Measurements from ENCODE around the gene REPS2. TPM values are rescaled to one million over a fixed set of nuclear protein-coding genes. Genes with fewer than 3 reads are reported as not detected.

Gene REPS2
- total RNA-seq, 1 experiment from 2014 or later = 1.1 TPM

GRCh38 chrX:16920075-16920474 lies 26.4 kb upstream of the REPS2 start:
- Histone ChIP-seq H2AFZ (ENCODE audit: low read length) (no peak overlapping the region), H3K36me3 (ENCODE audit: insufficient read depth, low read length) (no peaks in the 10 kb centered on the region), H3K9me3 (ENCODE audit: low read length) (no peaks in the 10 kb centered on the region), H4K20me1 (ENCODE audit: insufficient read depth, low read depth, low read length) (no peaks in the 10 kb centered on the region), H3K4me1 (ENCODE audit: low read length) (no peaks in the 10 kb centered on the region), H3K27ac (ENCODE audit: low read length) (no peak overlapping the region), H3K4me3 (ENCODE audit: low read length) (no peak overlapping the region), H3K9ac (ENCODE audit: low read length) (no peak overlapping the region), H3K4me2 (ENCODE audit: low read depth, low read length, poor library complexity, severe bottlenecking) (no peak overlapping the region), H3K79me2 (ENCODE audit: low read length) (no peaks in the 10 kb centered on the region), H3K27me3 (ENCODE audit: low read length) (no peaks in the 10 kb centered on the region), H3K9me2 (replicated peaks; ENCODE audit: insufficient read depth, low read length) (no peaks in the 10 kb centered on the region)
- DNase-seq = no peak

GRCh38 chrX:16923157-16923556 lies 23.3 kb upstream of the REPS2 start:
- no peak overlapping the region for H2AFZ ChIP-seq (ENCODE audit: low read length)

GRCh38 chrX:16924631-16925480 lies 21.6 kb upstream of the REPS2 start:
- no peak for DNase-seq
- H4K20me1 ChIP-seq (ENCODE audit: insufficient read depth, low read depth, low read length) = no peaks in the 10 kb centered on the region
- H3K27ac ChIP-seq (ENCODE audit: low read length) = no peak overlapping the region
- H3K36me3 ChIP-seq (ENCODE audit: insufficient read depth, low read length) = no peaks in the 10 kb centered on the region
- H3K9me3 ChIP-seq (ENCODE audit: low read length) = no peaks in the 10 kb centered on the region
- no peaks in the 10 kb centered on the region for H3K79me2 ChIP-seq (ENCODE audit: low read length)
- no peaks in the 10 kb centered on the region for H3K9me2 ChIP-seq (replicated peaks; ENCODE audit: insufficient read depth, low read length)
- H3K9ac ChIP-seq (ENCODE audit: low read length) = no peak overlapping the region
- H2AFZ ChIP-seq (ENCODE audit: low read length) = no peak overlapping the region
- no peak overlapping the region for H3K4me3 ChIP-seq (ENCODE audit: low read length)
- H3K27me3 ChIP-seq (ENCODE audit: low read length) = no peaks in the 10 kb centered on the region
- H3K4me2 ChIP-seq (ENCODE audit: low read depth, low read length, poor library complexity, severe bottlenecking) = no peak overlapping the region
- H3K4me1 ChIP-seq (ENCODE audit: low read length) = no peaks in the 10 kb centered on the region

More at GRCh38 chrX:16923157-16923556, 23.3 kb upstream of the REPS2 start:
- no peaks in the 10 kb centered on the region for H3K36me3 ChIP-seq (ENCODE audit: insufficient read depth, low read length)
- DNase-seq = no peak
- no peaks in the 10 kb centered on the region for H3K79me2 ChIP-seq (ENCODE audit: low read length)
- no peaks in the 10 kb centered on the region for H4K20me1 ChIP-seq (ENCODE audit: insufficient read depth, low read depth, low read length)
- H3K27ac ChIP-seq (ENCODE audit: low read length) = no peak overlapping the region
- no peak overlapping the region for H3K4me3 ChIP-seq (ENCODE audit: low read length)
- H3K9me2 ChIP-seq (replicated peaks; ENCODE audit: insufficient read depth, low read length) = no peaks in the 10 kb centered on the region
- no peaks in the 10 kb centered on the region for H3K27me3 ChIP-seq (ENCODE audit: low read length)
- no peaks in the 10 kb centered on the region for H3K9me3 ChIP-seq (ENCODE audit: low read length)
- no peaks in the 10 kb centered on the region for H3K4me1 ChIP-seq (ENCODE audit: low read length)
- H3K9ac ChIP-seq (ENCODE audit: low read length) = no peak overlapping the region
- H3K4me2 ChIP-seq (ENCODE audit: low read depth, low read length, poor library complexity, severe bottlenecking) = no peak overlapping the region

DNA sequence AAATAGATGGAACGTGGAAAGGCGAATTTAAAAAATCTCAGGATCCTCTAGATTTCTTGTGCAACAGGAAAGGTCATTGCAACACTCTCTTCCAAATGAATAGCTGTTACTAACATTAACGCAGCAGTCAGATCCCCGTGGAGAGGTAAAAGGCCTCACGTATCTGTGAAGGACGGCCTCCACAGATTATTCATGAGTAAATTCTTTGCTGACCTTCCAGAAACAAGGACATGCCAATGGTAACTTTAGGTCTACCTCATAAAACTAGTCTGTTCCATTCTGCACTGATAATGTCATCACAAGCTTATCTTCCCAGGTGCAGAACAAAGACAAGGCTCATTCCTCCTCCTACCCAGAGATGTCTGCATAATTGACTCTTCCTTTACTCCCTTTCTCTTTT lies 16.1 kb upstream of the REPS2 start:
- Histone ChIP-seq H3K79me2 (ENCODE audit: low read length) (no peaks in the 10 kb centered on the region), H3K9me2 (replicated peaks; ENCODE audit: insufficient read depth, low read length) (no peaks in the 10 kb centered on the region), H2AFZ (ENCODE audit: low read length) (no peak overlapping the region), H3K27me3 (ENCODE audit: low read length) (no peaks in the 10 kb centered on the region), H4K20me1 (ENCODE audit: insufficient read depth, low read depth, low read length) (no peaks in the 10 kb centered on the region), H3K9me3 (ENCODE audit: low read length) (no peaks in the 10 kb centered on the region), H3K4me1 (ENCODE audit: low read length) (no peaks in the 10 kb centered on the region), H3K9ac (ENCODE audit: low read length) (no peak overlapping the region), H3K4me3 (ENCODE audit: low read length) (no peak overlapping the region), H3K4me2 (ENCODE audit: low read depth, low read length, poor library complexity, severe bottlenecking) (no peak overlapping the region), H3K27ac (ENCODE audit: low read length) (no peak overlapping the region), H3K36me3 (ENCODE audit: insufficient read depth, low read length) (no peaks in the 10 kb centered on the region)
- DNase-seq = no peak

- Histone ChIP-seq H3K9me3 (ENCODE audit: low read length) (no peaks in the 10 kb centered on the region), H3K27me3 (ENCODE audit: low read length) (no peaks in the 10 kb centered on the region), H4K20me1 (ENCODE audit: insufficient read depth, low read depth, low read length) (no peaks in the 10 kb centered on the region), H3K4me2 (ENCODE audit: low read depth, low read length, poor library complexity, severe bottlenecking) (no peak overlapping the region), H3K79me2 (ENCODE audit: low read length) (no peaks in the 10 kb centered on the region), H3K9ac (ENCODE audit: low read length) (no peak overlapping the region), H3K36me3 (ENCODE audit: insufficient read depth, low read length) (no peaks in the 10 kb centered on the region), H3K4me1 (ENCODE audit: low read length) (no peaks in the 10 kb centered on the region), H2AFZ (ENCODE audit: low read length) (no peak overlapping the region), H3K4me3 (ENCODE audit: low read length) (no peak overlapping the region), H3K27ac (ENCODE audit: low read length) (no peak overlapping the region), H3K9me2 (replicated peaks; ENCODE audit: insufficient read depth, low read length) (no peaks in the 10 kb centered on the region)
- DNase-seq = no peak
These were observed 15.1 kb upstream of the REPS2 start for GRCh38 chrX:16931371-16931770.

DNA sequence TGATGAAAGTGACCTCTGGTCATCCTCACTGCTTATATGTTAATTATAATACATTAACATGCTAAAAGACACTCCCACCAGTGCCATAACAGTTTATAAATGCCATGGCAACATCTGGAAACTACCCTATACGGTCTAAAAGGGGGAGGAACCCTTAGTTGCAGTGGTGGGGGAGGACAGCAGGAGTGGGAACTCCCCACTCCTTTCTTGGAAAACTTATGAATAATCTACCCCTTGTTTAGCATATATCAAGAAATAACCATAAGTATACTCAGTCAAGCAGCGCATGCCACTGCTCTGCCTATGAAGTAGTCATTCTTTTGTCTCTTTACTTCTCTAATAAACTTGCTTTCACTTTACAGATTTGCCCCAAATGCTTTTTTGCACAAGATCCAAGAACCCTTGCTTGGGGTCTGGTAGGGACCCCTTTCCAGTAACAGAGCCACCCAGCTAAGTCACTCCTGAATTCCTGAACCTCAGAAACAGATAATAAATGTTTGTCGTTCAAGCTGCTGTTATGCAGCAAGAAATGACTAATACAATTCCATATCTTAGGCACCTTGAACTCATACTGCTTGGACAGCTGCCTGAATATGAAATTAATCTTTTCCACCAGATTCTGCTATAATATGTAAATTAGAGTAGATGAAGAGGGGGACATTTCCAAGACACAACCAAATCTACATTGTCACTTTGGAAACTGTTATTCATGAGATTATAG lies 14.4 kb upstream of the REPS2 start:
- no peaks in the 10 kb centered on the region for H3K27me3 ChIP-seq (ENCODE audit: low read length)
- H3K36me3 ChIP-seq (ENCODE audit: insufficient read depth, low read length) = no peaks in the 10 kb centered on the region
- H2AFZ ChIP-seq (ENCODE audit: low read length) = no peak overlapping the region
- no peak overlapping the region for H3K27ac ChIP-seq (ENCODE audit: low read length)
- H3K79me2 ChIP-seq (ENCODE audit: low read length) = no peaks in the 10 kb centered on the region
- no peak for DNase-seq
- no peaks in the 10 kb centered on the region for H3K4me1 ChIP-seq (ENCODE audit: low read length)
- no peak overlapping the region for H3K4me3 ChIP-seq (ENCODE audit: low read length)
- no peak overlapping the region for H3K9ac ChIP-seq (ENCODE audit: low read length)
- no peaks in the 10 kb centered on the region for H4K20me1 ChIP-seq (ENCODE audit: insufficient read depth, low read depth, low read length)
- H3K4me2 ChIP-seq (ENCODE audit: low read depth, low read length, poor library complexity, severe bottlenecking) = no peak overlapping the region
- H3K9me3 ChIP-seq (ENCODE audit: low read length) = no peaks in the 10 kb centered on the region
- no peaks in the 10 kb centered on the region for H3K9me2 ChIP-seq (replicated peaks; ENCODE audit: insufficient read depth, low read length)

GRCh38 chrX:16934185-16934584 lies 12.3 kb upstream of the REPS2 start:
- Histone ChIP-seq H4K20me1 (ENCODE audit: insufficient read depth, low read depth, low read length) (no peaks in the 10 kb centered on the region), H3K9me3 (ENCODE audit: low read length) (no peaks in the 10 kb centered on the region), H2AFZ (ENCODE audit: low read length) (no peak overlapping the region), H3K36me3 (ENCODE audit: insufficient read depth, low read length) (no peaks in the 10 kb centered on the region), H3K4me2 (ENCODE audit: low read depth, low read length, poor library complexity, severe bottlenecking) (no peak overlapping the region), H3K27me3 (ENCODE audit: low read length) (no peaks in the 10 kb centered on the region), H3K4me1 (ENCODE audit: low read length) (no peaks in the 10 kb centered on the region), H3K4me3 (ENCODE audit: low read length) (no peak overlapping the region), H3K79me2 (ENCODE audit: low read length) (no peaks in the 10 kb centered on the region), H3K9me2 (replicated peaks; ENCODE audit: insufficient read depth, low read length) (no peaks in the 10 kb centered on the region), H3K9ac (ENCODE audit: low read length) (no peak overlapping the region), H3K27ac (ENCODE audit: low read length) (no peak overlapping the region)
- DNase-seq = no peak

GRCh38 chrX:16946971-16947562 lies 609 bp downstream of the REPS2 start:
- Histone ChIP-seq H3K9ac (ENCODE audit: low read length) (peak overlapping the region; percentile 41), H3K4me3 (ENCODE audit: low read length) (peak overlapping the region; percentile 62), H3K79me2 (ENCODE audit: low read length) (no peaks in the 10 kb centered on the region), H3K9me3 (ENCODE audit: low read length) (no peaks in the 10 kb centered on the region), H3K9me2 (replicated peaks; ENCODE audit: insufficient read depth, low read length) (no peaks in the 10 kb centered on the region), H2AFZ (ENCODE audit: low read length) (no peak overlapping the region), H3K27me3 (ENCODE audit: low read length) (no peaks in the 10 kb centered on the region), H3K4me2 (ENCODE audit: low read depth, low read length, poor library complexity, severe bottlenecking) (peak overlapping the region; percentile 68), H3K27ac (ENCODE audit: low read length) (no peak overlapping the region), H3K36me3 (ENCODE audit: insufficient read depth, low read length) (no peaks in the 10 kb centered on the region), H4K20me1 (ENCODE audit: insufficient read depth, low read depth, low read length) (no peaks in the 10 kb centered on the region), H3K4me1 (ENCODE audit: low read length) (0 out of 2 replicates have a peak, but pooled peaks cover 4% of the 10 kb centered on the region)
- no peak for DNase-seq

All from Karpas-422 (cell line).